GM11168 (cell line): ENCODE data around the gene PI4KA.
"Not testable (repeated sequence)": the region's sequence is repeated elsewhere in the genome, so short reads cannot be mapped to it uniquely, and the experiment has no call there.

ENCODE experiments used
- in situ Hi-C: fragments of 300-500 bp; cut with MboI; formaldehyde crosslinking; loops from one replicate; pipeline ENCODE4 v1.12.0; 2022; ENCODE audit warnings: low sequenced_read_pairs; ENCODE audit not compliant: unreplicated experiment

Gene PI4KA

GRCh38 chr22:20738394-20739089 is 120.1 kb downstream of the PI4KA start:
- in situ Hi-C loops: no loop called here

- in situ Hi-C loops: not testable (repeated sequence)
Observed at GRCh38 chr22:20736891-20737290, 121.7 kb downstream of the PI4KA start.

- in situ Hi-C loops: not testable (repeated sequence)
Observed at GRCh38 chr22:20735356-20736162, 123.1 kb downstream of the PI4KA start.

- in situ Hi-C loops: not testable (repeated sequence)
Observed at GRCh38 chr22:20732431-20732830, 126.2 kb downstream of the PI4KA start.

GRCh38 chr22:20729194-20729593 is 129.4 kb downstream of the PI4KA start:
- in situ Hi-C loops: no loop called here

GRCh38 chr22:20728523-20729190 is 130.0 kb downstream of the PI4KA start:
- in situ Hi-C loops: no loop called here

- in situ Hi-C loops: no loop called here
Observed at GRCh38 chr22:20727118-20728015, 131.2 kb downstream of the PI4KA start.

- in situ Hi-C loops: no loop called here
Observed at GRCh38 chr22:20725987-20726558, 132.5 kb downstream of the PI4KA start.

- in situ Hi-C loops: no loop called here
Observed at GRCh38 chr22:20724676-20725454, 133.7 kb downstream of the PI4KA start.

- in situ Hi-C loops: no loop called here
Observed at GRCh38 chr22:20721409-20722218, 137.0 kb downstream of the PI4KA start.

- in situ Hi-C loops: no loop called here
Observed at GRCh38 chr22:20720692-20721408, 137.8 kb downstream of the PI4KA start.

GRCh38 chr22:20718727-20719126 is 139.9 kb downstream of the PI4KA start:
- in situ Hi-C loops: loop anchor here (10.0 kb wide), 1 partner anchor 756 kb away; no protein-coding TSS in a partner anchor

- in situ Hi-C loops: loop anchor here (10.0 kb wide), 1 partner anchor 757 kb away; no protein-coding TSS in a partner anchor
Observed at GRCh38 chr22:20717981-20718380, 140.6 kb downstream of the PI4KA start.

- in situ Hi-C loops: loop anchor here (10.0 kb wide), 1 partner anchor 757 kb away; no protein-coding TSS in a partner anchor
Observed at GRCh38 chr22:20717213-20717866, 141.3 kb downstream of the PI4KA start.

- in situ Hi-C loops: loop anchor here (10.0 kb wide), 1 partner anchor 762 kb away; no protein-coding TSS in a partner anchor
Observed at GRCh38 chr22:20713116-20713515, 145.5 kb downstream of the PI4KA start.

GRCh38 chr22:20709966-20710365 is 148.6 kb downstream of the PI4KA start:
- in situ Hi-C loops: loop anchor here (10.0 kb wide), 1 partner anchor 765 kb away; no protein-coding TSS in a partner anchor
